Measurements from ENCODE around the gene LDB1.
A peak's percentile ranks its signal among the peaks of the same experiment; 100 is the strongest.

The LDB1 gene, protein sequence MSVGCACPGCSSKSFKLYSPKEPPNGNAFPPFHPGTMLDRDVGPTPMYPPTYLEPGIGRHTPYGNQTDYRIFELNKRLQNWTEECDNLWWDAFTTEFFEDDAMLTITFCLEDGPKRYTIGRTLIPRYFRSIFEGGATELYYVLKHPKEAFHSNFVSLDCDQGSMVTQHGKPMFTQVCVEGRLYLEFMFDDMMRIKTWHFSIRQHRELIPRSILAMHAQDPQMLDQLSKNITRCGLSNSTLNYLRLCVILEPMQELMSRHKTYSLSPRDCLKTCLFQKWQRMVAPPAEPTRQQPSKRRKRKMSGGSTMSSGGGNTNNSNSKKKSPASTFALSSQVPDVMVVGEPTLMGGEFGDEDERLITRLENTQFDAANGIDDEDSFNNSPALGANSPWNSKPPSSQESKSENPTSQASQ

GRCh38 chr10:102120142-102120990, at the start of gene LDB1:
TSS of gene LDB1 (minus strand) at chr10:102120368. CDS start at chr10:102120110, 258 bp downstream.
- DNase-seq (ENCODE audit: extremely low spot score) = peak; percentile 81
- TF ChIP-seq FOXA1 (IDR thresholded peaks at IDR 0.05) = no peak
- peak; percentile 50 for TF ChIP-seq L3MBTL2 (conservative IDR thresholded peaks at IDR 0.05)
- no peak for TF ChIP-seq ARNT (IDR thresholded peaks at IDR 0.05)
- TF ChIP-seq FOXK2 (IDR thresholded peaks at IDR 0.05) = no peak
- no peak for TF ChIP-seq ELF4 (IDR thresholded peaks at IDR 0.05)
- TF ChIP-seq CTBP1 (IDR thresholded peaks at IDR 0.05; ENCODE audit: borderline replicate concordance) = no peak
- 0 out of 2 replicates have a peak, but pooled peaks have one; percentile 9 for TF ChIP-seq LEF1 (IDR thresholded peaks at IDR 0.05; ENCODE audit: borderline replicate concordance)
- TF ChIP-seq SP1 (IDR thresholded peaks at IDR 0.05) = no peak
- no peak for TF ChIP-seq SUZ12 (IDR thresholded peaks at IDR 0.05)
- CTCF ChIA-PET = interaction anchor here (1.2 kb wide), 1 partner anchor 12 kb away, joined by 4 read pairs; the partner anchor contains the start of gene PPRC1
- POLR2A ChIA-PET = no interaction called here

DNA sequence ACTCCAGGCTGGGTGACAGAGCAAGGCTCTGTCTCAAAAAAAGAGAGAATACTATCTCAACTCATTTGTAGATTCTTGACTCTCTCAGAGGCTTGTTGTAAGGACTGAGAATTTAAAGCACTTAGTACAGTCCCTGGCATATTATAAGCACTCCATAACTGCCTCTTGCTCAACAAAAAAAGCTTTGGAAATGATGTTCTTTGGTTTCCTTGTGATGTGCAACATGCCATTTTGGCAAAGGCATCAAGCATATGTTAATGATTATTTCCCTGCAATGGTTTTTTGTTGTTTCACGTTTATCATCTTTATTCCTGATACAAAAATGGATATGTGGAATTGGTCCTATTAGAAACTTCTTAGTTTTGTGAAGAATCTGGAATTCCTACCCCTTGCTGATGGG, 47.7 kb upstream of the LDB1 start:
- ChIA-PET CTCF (interaction anchor here (0.6 kb wide), 1 partner anchor 193 kb away, joined by 3 read pairs; no protein-coding TSS in a partner anchor), POLR2A (no interaction called here)
- TF ChIP-seq BHLHE40 (IDR thresholded peaks at IDR 0.05; ENCODE audit: borderline replicate concordance) (no peak), TARDBP (IDR thresholded peaks at IDR 0.05) (no peak), SP1 (IDR thresholded peaks at IDR 0.05) (no peak), ARNT (IDR thresholded peaks at IDR 0.05) (no peak), NFRKB (IDR thresholded peaks at IDR 0.05) (no peak), LEF1 (IDR thresholded peaks at IDR 0.05; ENCODE audit: borderline replicate concordance) (no peak), ZNF384 (IDR thresholded peaks at IDR 0.05) (no peak), FOXA1 (IDR thresholded peaks at IDR 0.05) (no peak), CTBP1 (IDR thresholded peaks at IDR 0.05; ENCODE audit: borderline replicate concordance) (no peak), SUZ12 (IDR thresholded peaks at IDR 0.05) (no peak)
- DNase-seq (ENCODE audit: extremely low spot score) = no peak

DNA sequence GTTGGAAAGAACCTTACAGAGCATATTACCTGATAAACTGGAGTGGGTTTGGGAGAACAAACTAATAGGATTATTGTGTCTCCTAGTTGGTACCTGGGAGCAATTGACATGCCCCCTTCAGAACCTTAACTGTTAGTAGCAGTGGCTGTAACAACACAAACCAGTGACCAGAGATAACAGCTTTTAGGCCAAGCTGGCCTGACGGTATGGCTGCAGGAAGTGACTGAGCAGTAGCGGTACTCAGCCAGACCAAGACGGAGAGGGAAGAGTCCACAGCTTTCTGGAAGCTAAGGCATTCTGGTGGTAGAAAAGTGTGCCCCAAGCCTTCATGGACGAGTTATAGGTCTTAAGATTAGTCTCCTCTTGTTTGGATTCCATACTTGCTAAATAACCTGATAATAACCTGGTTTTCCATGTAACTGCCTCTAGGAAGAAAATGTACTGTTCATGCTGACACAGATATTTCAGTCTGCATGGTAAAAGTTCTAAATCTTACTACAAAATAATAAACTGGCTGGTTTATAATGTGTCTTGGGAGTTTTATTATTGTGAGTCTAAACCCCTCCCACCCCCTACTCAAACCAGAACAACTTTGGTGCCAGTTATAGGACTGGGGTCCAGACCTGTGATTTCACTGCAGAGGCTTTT, 43.3 kb upstream of the LDB1 start:
- ChIA-PET CTCF (no interaction called here), POLR2A (no interaction called here)
- no peak for DNase-seq (ENCODE audit: extremely low spot score)
- TF ChIP-seq SP1 (IDR thresholded peaks at IDR 0.05) (no peak), PKNOX1 (IDR thresholded peaks at IDR 0.05) (no peak), TARDBP (IDR thresholded peaks at IDR 0.05) (no peak), FOXM1 (IDR thresholded peaks at IDR 0.05; ENCODE audit: borderline replicate concordance) (no peak), HDGF (IDR thresholded peaks at IDR 0.05; ENCODE audit: borderline replicate concordance) (no peak), LEF1 (IDR thresholded peaks at IDR 0.05; ENCODE audit: borderline replicate concordance) (no peak), L3MBTL2 (conservative IDR thresholded peaks at IDR 0.05) (no peak), CTBP1 (IDR thresholded peaks at IDR 0.05; ENCODE audit: borderline replicate concordance) (no peak), FOXK2 (IDR thresholded peaks at IDR 0.05) (no peak), ELF4 (IDR thresholded peaks at IDR 0.05) (no peak), ARNT (IDR thresholded peaks at IDR 0.05) (no peak), FOXA1 (IDR thresholded peaks at IDR 0.05) (no peak), NFRKB (IDR thresholded peaks at IDR 0.05) (no peak), SUZ12 (IDR thresholded peaks at IDR 0.05) (no peak), BHLHE40 (IDR thresholded peaks at IDR 0.05; ENCODE audit: borderline replicate concordance) (no peak), ZNF384 (IDR thresholded peaks at IDR 0.05) (no peak)

- DNase-seq (ENCODE audit: extremely low spot score) = no peak
- TF ChIP-seq TARDBP (IDR thresholded peaks at IDR 0.05) = no peak
- no peak for TF ChIP-seq SUZ12 (IDR thresholded peaks at IDR 0.05)
- TF ChIP-seq ZNF384 (IDR thresholded peaks at IDR 0.05) = no peak
- TF ChIP-seq L3MBTL2 (conservative IDR thresholded peaks at IDR 0.05) = no peak
- no peak for TF ChIP-seq SP1 (IDR thresholded peaks at IDR 0.05)
- no peak for TF ChIP-seq BHLHE40 (IDR thresholded peaks at IDR 0.05; ENCODE audit: borderline replicate concordance)
- TF ChIP-seq FOXK2 (IDR thresholded peaks at IDR 0.05) = no peak
- no peak for TF ChIP-seq FOXA1 (IDR thresholded peaks at IDR 0.05)
- CTCF ChIA-PET = interaction anchor here (2.8 kb wide), 1 partner anchor 10 kb away, joined by 14 read pairs; no protein-coding TSS in a partner anchor
- POLR2A ChIA-PET = interaction anchor here (1.4 kb wide), 1 partner anchor 10 kb away, joined by 3 read pairs; no protein-coding TSS in a partner anchor
Measured at GRCh38 chr10:102159831-102160230, 39.7 kb upstream of the LDB1 start.

DNA sequence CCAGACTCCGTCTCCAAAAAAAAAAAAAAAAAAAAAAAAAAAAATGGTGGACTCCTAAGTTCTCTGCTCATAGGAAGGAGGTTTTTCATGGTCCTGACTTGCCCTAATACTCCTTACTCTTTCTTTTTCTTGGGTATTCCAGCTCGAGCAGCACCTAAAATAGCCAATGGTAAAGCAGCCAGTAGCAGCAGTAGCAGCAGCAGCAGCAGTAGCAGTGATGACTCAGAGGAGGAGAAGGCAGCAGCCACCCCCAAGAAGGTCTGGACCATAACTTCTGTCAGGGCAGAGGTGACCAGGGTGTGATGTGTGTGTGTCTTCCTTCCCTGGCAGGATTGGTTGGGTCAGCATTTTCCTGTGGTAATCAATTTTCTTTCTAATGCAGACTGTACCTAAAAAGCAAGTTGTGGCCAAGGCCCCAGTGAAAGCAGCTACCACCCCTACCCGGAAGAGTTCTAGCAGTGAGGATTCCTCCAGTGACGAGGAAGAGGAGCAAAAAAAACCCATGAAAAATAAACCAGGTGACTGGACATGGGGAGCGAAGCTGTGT, 39.0 kb upstream of the LDB1 start:
- ChIA-PET CTCF (interaction anchor here (2.8 kb wide), 1 partner anchor 11 kb away, joined by 14 read pairs; no protein-coding TSS in a partner anchor), POLR2A (no interaction called here)
- no peak for DNase-seq (ENCODE audit: extremely low spot score)
- TF ChIP-seq NFRKB (IDR thresholded peaks at IDR 0.05) = no peak
- TF ChIP-seq TARDBP (IDR thresholded peaks at IDR 0.05) = no peak
- no peak for TF ChIP-seq ARNT (IDR thresholded peaks at IDR 0.05)
- no peak for TF ChIP-seq CTBP1 (IDR thresholded peaks at IDR 0.05; ENCODE audit: borderline replicate concordance)
- TF ChIP-seq PKNOX1 (IDR thresholded peaks at IDR 0.05) = no peak
- TF ChIP-seq ZNF384 (IDR thresholded peaks at IDR 0.05) = no peak
- TF ChIP-seq SP1 (IDR thresholded peaks at IDR 0.05) = no peak
- TF ChIP-seq FOXM1 (IDR thresholded peaks at IDR 0.05; ENCODE audit: borderline replicate concordance) = no peak
- no peak for TF ChIP-seq L3MBTL2 (conservative IDR thresholded peaks at IDR 0.05)
- TF ChIP-seq BHLHE40 (IDR thresholded peaks at IDR 0.05; ENCODE audit: borderline replicate concordance) = no peak
- TF ChIP-seq FOXA1 (IDR thresholded peaks at IDR 0.05) = no peak
- no peak for TF ChIP-seq SUZ12 (IDR thresholded peaks at IDR 0.05)
- TF ChIP-seq LEF1 (IDR thresholded peaks at IDR 0.05; ENCODE audit: borderline replicate concordance) = no peak
